MM.1S (cell line): ENCODE data around the gene ADAMTS17.

Source experiments
- DNase-seq: peaks from one replicate; pipeline ENCODE4 v3.0.0-alpha.2; 2015
- H2AFZ ChIP-seq: fragments of 300-600 bp; sonication (generic); 2 replicates; pipeline ENCODE4 v1.6.0; 2016; ENCODE audit warnings: antibody characterized with exemption, low read length
- H3F3A ChIP-seq: fragments of 300-600 bp; sonication (generic); 2 replicates; pipeline ENCODE4 v1.6.1; 2016; ENCODE audit warnings: mild to moderate bottlenecking, antibody characterized with exemption, low read length, moderate library complexity, mixed read lengths; ENCODE audit not compliant: insufficient read depth
- H3K27ac ChIP-seq: fragments of 300-600 bp; sonication (generic); 2 replicates; pipeline ENCODE4 v1.5.1; 2016; ENCODE audit warnings: mild to moderate bottlenecking, low read length
- H3K27me3 ChIP-seq: fragments of 300-600 bp; sonication (generic); replicated peaks from 2 replicates; pipeline ENCODE4 v1.6.0; 2016; ENCODE audit warnings: low read length; ENCODE audit not compliant: insufficient read depth
- H3K36me3 ChIP-seq: fragments of 300-600 bp; sonication (generic); replicated peaks from 2 replicates; pipeline ENCODE4 v1.6.1; 2016; ENCODE audit warnings: mild to moderate bottlenecking, low read length, mixed read lengths; ENCODE audit not compliant: insufficient read depth
- H3K4me1 ChIP-seq: fragments of 300-600 bp; sonication (generic); 2 replicates; pipeline ENCODE4 v1.6.1; 2016; ENCODE audit warnings: low read length, mixed read lengths
- H3K4me2 ChIP-seq: fragments of 300-600 bp; sonication (generic); 2 replicates; pipeline ENCODE4 v1.6.0; 2016; ENCODE audit warnings: low read depth, low read length
- H3K4me3 ChIP-seq: fragments of 300-600 bp; sonication (generic); 2 replicates; pipeline ENCODE4 v1.5.1; 2016; ENCODE audit warnings: low read length, mixed read lengths
- H3K79me2 ChIP-seq: fragments of 300-600 bp; sonication (generic); 2 replicates; pipeline ENCODE4 v1.6.1; 2016; ENCODE audit warnings: mixed run types, low read length, mixed read lengths
- H3K9ac ChIP-seq: fragments of 300-600 bp; sonication (generic); 2 replicates; pipeline ENCODE4 v1.6.1; 2016; ENCODE audit warnings: low read length, mixed read lengths
- H3K9me2 ChIP-seq: fragments of 300-600 bp; sonication (generic); replicated peaks from 2 replicates; pipeline ENCODE4 v1.6.1; 2016; ENCODE audit warnings: mild to moderate bottlenecking, low read length, mixed read lengths; ENCODE audit not compliant: insufficient read depth
- H3K9me3 ChIP-seq: fragments of 300-600 bp; sonication (generic); replicated peaks from 2 replicates; pipeline ENCODE4 v1.6.1; 2016; ENCODE audit warnings: mild to moderate bottlenecking, low read length, mixed read lengths; ENCODE audit not compliant: insufficient read depth
- H4K20me1 ChIP-seq: fragments of 300-600 bp; sonication (generic); 2 replicates; pipeline ENCODE4 v1.6.1; 2016; ENCODE audit warnings: mild to moderate bottlenecking, low read length, moderate library complexity, mixed read lengths; ENCODE audit not compliant: insufficient read depth
- EZH2 ChIP-seq: fragments of 300-600 bp; sonication (generic); optimal IDR thresholded peaks from 2 replicates; pipeline ENCODE3; 2017; ENCODE audit warnings: low read depth, mild to moderate bottlenecking, antibody characterized with exemption, low read length, mixed read lengths
- EZH2phosphoT487 ChIP-seq: fragments of 300-600 bp; sonication (generic); IDR thresholded peaks from 2 replicates; pipeline ENCODE4 v1.6.1; 2018; ENCODE audit warnings: antibody characterized with exemption, low read length
- TF ChIP-seq, protein P1 (sequence below): fragments of 300-600 bp; sonication (generic); IDR thresholded peaks from 2 replicates; pipeline ENCODE4 v1.5.1; 2016; ENCODE audit warnings: antibody characterized with exemption, low read length, mixed read lengths

The ADAMTS17 gene

DNA sequence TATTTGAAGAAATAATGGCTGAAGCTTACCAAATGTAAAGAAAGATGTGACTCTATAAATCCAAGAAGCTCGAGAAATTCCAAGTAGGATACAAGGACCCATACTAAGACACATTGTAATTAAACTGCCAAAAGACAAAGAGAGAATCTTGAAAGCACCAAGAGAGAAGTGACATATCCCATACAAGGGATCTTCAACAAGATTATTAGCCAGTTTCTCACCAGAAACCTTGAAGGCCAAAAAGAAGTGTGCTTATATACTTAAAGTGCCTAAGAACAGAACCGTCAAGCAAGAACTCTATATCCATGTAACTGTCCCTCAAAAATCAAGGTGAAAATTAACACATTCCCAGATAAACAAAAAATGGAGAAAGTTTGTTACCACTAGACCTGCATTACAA lies 220.5 kb downstream of the ADAMTS17 start:
- Histone ChIP-seq H3F3A (no peaks in the 10 kb centered on the region), H3K9me2 (no peaks in the 10 kb centered on the region), H3K36me3 (no peaks in the 10 kb centered on the region), H3K9ac (no peak overlapping the region), H3K4me1 (no peaks in the 10 kb centered on the region), H3K9me3 (no peaks in the 10 kb centered on the region), H3K4me3 (no peak overlapping the region), H3K27me3 (no peaks in the 10 kb centered on the region), H3K79me2 (no peaks in the 10 kb centered on the region), H3K4me2 (no peak overlapping the region), H2AFZ (no peak overlapping the region), H3K27ac (no peak overlapping the region), H4K20me1 (no peaks in the 10 kb centered on the region)
- no peak for DNase-seq
- TF ChIP-seq, protein P1, sequence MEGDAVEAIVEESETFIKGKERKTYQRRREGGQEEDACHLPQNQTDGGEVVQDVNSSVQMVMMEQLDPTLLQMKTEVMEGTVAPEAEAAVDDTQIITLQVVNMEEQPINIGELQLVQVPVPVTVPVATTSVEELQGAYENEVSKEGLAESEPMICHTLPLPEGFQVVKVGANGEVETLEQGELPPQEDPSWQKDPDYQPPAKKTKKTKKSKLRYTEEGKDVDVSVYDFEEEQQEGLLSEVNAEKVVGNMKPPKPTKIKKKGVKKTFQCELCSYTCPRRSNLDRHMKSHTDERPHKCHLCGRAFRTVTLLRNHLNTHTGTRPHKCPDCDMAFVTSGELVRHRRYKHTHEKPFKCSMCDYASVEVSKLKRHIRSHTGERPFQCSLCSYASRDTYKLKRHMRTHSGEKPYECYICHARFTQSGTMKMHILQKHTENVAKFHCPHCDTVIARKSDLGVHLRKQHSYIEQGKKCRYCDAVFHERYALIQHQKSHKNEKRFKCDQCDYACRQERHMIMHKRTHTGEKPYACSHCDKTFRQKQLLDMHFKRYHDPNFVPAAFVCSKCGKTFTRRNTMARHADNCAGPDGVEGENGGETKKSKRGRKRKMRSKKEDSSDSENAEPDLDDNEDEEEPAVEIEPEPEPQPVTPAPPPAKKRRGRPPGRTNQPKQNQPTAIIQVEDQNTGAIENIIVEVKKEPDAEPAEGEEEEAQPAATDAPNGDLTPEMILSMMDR = no peak
- TF ChIP-seq EZH2phosphoT487 (no peak), EZH2 (no peak)

DNA sequence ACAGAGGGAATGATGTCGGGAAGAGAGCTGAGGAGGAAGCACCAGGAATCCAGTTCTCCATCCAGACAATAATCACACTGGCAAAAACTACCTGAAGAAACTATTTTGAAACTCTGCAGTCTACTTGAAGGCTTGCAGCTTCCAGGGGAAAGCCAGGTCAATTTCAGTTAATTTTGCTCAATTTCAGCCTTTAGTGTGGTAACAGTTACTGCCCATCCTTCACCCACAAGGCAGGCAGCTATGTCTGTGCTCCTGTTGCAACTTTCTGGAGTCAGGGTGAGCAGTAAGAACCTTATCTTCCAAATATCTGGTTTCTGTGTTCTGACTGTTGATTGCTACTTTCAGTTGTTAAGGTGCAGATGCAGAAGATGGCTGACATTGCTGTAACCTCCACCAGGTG lies 221.7 kb downstream of the ADAMTS17 start:
- Histone ChIP-seq H3F3A (no peaks in the 10 kb centered on the region), H3K79me2 (no peaks in the 10 kb centered on the region), H3K27ac (no peak overlapping the region), H4K20me1 (no peaks in the 10 kb centered on the region), H3K4me3 (no peak overlapping the region), H3K9me2 (no peaks in the 10 kb centered on the region), H3K4me2 (no peak overlapping the region), H3K4me1 (no peaks in the 10 kb centered on the region), H3K9ac (no peak overlapping the region), H3K9me3 (no peaks in the 10 kb centered on the region), H3K27me3 (no peaks in the 10 kb centered on the region), H2AFZ (no peak overlapping the region), H3K36me3 (no peaks in the 10 kb centered on the region)
- no peak for TF ChIP-seq EZH2phosphoT487
- TF ChIP-seq, protein P1 = no peak
- no peak for TF ChIP-seq EZH2
- DNase-seq = no peak

DNA sequence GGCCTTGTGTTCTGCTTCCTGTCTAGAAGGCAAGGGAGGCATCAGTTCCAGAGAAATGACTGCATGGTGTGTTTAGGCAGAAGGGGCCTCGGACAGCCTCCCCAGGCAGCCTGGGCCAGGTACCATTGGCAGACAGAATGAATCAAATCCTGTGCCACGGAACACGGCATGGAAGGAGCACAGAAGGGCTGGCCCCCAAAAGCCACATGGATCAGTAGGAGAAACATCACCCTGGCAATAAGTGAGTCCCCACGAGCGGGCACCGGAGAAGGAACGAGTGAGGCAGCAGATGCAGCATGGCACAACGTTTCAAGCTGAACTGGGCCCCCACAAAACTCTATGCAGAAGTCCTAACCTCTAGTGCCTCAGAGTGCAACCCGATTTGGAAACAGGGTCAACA lies 223.2 kb downstream of the ADAMTS17 start:
- H3K27ac ChIP-seq = no peak overlapping the region
- H3K4me1 ChIP-seq = no peaks in the 10 kb centered on the region
- no peak overlapping the region for H3K9ac ChIP-seq
- H4K20me1 ChIP-seq = no peaks in the 10 kb centered on the region
- no peaks in the 10 kb centered on the region for H3K9me2 ChIP-seq
- H3K9me3 ChIP-seq = no peaks in the 10 kb centered on the region
- no peaks in the 10 kb centered on the region for H3K79me2 ChIP-seq
- H3K4me3 ChIP-seq = no peak overlapping the region
- no peaks in the 10 kb centered on the region for H3K27me3 ChIP-seq
- DNase-seq = no peak
- no peak overlapping the region for H2AFZ ChIP-seq
- H3F3A ChIP-seq = no peaks in the 10 kb centered on the region
- TF ChIP-seq, protein P1 = no peak
- TF ChIP-seq EZH2 (no peak), EZH2phosphoT487 (no peak)
- H3K36me3 ChIP-seq = no peaks in the 10 kb centered on the region
- no peak overlapping the region for H3K4me2 ChIP-seq
